NT2/D1 (cell line): Measurements from ENCODE around the gene PHF23.

Source experiments
- DNase-seq: peaks from one replicate; pipeline ENCODE4 v3.0.0-alpha.2; 2011; ENCODE audit warnings: low read depth, low spot score
- H3K27me3 ChIP-seq: 2 replicates; pipeline ENCODE4 v1.6.0; 2011; ENCODE audit warnings: mild to moderate bottlenecking; ENCODE audit not compliant: insufficient read length, insufficient read depth
- H3K36me3 ChIP-seq: 2 replicates; pipeline ENCODE4 v1.6.1; 2011; ENCODE audit warnings: mild to moderate bottlenecking, low read length, mixed read lengths; ENCODE audit not compliant: insufficient read depth, insufficient read length
- H3K4me1 ChIP-seq: 2 replicates; pipeline ENCODE4 v1.5.1; 2011; ENCODE audit not compliant: insufficient read depth, insufficient read length
- H3K4me3 ChIP-seq: 2 replicates; pipeline ENCODE4 v1.5.1; 2011; ENCODE audit warnings: low read depth; ENCODE audit not compliant: insufficient read length
- H3K9ac ChIP-seq: 2 replicates; pipeline ENCODE4 v1.6.0; 2011; ENCODE audit warnings: low read depth; ENCODE audit not compliant: insufficient read length
- H3K9me3 ChIP-seq: 2 replicates; pipeline ENCODE4 v1.5.1; 2011; ENCODE audit warnings: mild to moderate bottlenecking, low read length; ENCODE audit not compliant: insufficient read depth
- SUZ12 ChIP-seq: IDR thresholded peaks from 2 replicates; pipeline ENCODE4 v1.6.1; 2011; ENCODE audit not compliant: insufficient read length, insufficient read depth; ENCODE audit errors: extremely low read depth
- YY1 ChIP-seq: IDR thresholded peaks from 2 replicates; pipeline ENCODE4 v1.6.1; 2011; ENCODE audit not compliant: insufficient read length, insufficient read depth
- ZNF274 ChIP-seq: IDR thresholded peaks from 2 replicates; pipeline ENCODE4 v1.6.1; 2011; ENCODE audit warnings: mild to moderate bottlenecking, low read depth, low read length

Gene PHF23

DNA sequence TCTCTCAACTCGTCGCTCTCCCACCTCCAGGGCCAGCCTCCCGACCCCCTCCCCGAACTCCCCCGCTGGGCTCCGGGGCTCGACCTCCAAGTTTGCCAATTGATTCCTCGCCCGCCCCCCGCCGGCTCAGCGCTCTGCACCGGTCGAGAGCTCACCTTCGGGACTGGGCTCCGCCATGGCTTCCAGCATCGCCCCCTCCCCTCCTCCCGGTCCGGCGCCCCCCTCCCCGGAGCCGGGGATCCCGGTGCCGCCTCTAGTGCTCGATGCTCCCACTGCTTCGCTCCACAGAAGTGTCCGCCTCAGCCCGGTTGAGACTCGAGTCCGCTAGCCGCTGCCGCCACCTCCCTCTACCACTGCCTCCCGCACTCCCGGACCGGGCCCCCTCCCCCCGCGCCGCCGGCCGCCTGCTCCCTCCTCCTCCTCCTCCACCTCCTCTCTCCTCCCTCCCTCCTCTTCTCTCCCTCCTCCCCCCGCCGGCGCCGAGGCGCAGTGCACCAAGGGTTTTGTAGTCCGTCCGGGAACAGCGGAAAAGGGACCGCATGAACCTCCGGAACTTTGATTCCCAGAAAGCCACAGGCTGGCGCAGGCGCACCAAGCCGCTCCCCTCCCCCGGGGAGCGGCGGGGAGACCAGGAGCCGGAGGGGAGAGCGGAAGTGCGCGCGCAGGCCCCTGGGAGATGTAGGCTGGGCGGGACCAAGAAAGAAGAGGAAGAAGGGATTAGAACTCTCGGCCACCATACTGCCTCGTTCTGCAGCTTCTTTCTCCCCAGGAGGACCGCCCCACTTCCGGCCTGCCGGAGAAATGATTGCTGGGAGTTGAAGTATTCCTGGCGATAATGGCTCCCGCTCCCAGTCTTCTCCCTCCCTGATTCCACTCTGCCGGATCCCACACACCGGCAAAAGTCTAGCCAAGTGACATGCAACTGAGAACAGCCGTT is at the start of gene PHF23:
Gene PHF23 (minus strand): TSS at position 367 of the 937 bp plus-strand sequence. CDS start 178 bp downstream, at position 189.
- DNase-seq, result peak; percentile 96
- Histone ChIP-seq H3K27me3 (no peaks in the 10 kb centered on the region), H3K9ac (peak within 1 kb of the TSS; percentile 98), H3K36me3 (peaks cover 49% of the 10 kb centered on the region), H3K4me1 (peaks cover 9% of the 10 kb centered on the region), H3K9me3 (no peaks in the 10 kb centered on the region), H3K4me3 (peak within 1 kb of the TSS; percentile 86)
- TF ChIP-seq ZNF274 (no peak), YY1 (no peak), SUZ12 (no peak)

DNA sequence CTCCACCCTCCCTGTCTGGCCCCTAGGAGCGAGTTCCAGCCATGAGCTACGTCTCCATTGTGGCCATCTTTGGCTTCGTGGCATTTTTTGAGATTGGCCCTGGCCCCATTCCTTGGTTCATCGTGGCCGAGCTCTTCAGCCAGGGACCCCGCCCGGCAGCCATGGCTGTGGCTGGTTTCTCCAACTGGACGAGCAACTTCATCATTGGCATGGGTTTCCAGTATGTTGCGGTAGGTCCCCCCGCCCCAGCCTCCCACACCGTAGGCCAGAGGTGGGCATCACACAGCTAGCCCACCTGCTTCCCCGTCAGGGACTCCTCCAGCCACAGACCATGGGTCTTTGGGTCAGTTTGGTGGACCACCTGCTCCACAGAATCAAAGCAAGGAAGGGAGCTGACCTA is 46.4 kb upstream of the PHF23 start:
- DNase-seq, result no peak
- peaks cover 14% of the 10 kb centered on the region for H3K27me3 ChIP-seq
- TF ChIP-seq SUZ12 (no peak), YY1 (no peak), ZNF274 (no peak)

DNA sequence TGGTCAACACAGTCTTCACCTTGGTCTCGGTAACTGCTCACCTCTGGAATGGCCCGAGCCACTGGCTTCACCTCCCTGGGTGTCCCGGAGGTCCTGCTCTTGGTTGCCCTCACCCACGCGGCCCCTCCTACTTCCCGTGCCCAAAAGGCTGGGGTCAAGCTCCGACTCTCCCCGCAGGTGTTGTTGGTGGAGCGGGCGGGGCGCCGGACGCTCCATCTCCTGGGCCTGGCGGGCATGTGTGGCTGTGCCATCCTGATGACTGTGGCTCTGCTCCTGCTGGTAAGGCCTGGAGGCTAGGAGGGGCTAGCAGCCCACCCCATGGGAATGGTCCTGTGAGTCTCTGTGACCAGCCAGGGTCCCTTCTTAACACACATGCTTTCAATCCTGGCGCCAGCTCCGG is 45.7 kb upstream of the PHF23 start:
- Histone ChIP-seq H3K4me1 (no peaks in the 10 kb centered on the region), H3K9me3 (no peaks in the 10 kb centered on the region), H3K4me3 (no peak overlapping the region), H3K27me3 (peaks cover 14% of the 10 kb centered on the region), H3K9ac (no peak overlapping the region), H3K36me3 (no peaks in the 10 kb centered on the region)
- no peak for DNase-seq
- TF ChIP-seq ZNF274, result no peak

More for the DNA sequence above, 46.4 kb upstream of the PHF23 start:
- H3K9me3 ChIP-seq, result no peaks in the 10 kb centered on the region
- no peak overlapping the region for H3K9ac ChIP-seq
- H3K4me3 ChIP-seq, result no peak overlapping the region
- H3K36me3 ChIP-seq, result no peaks in the 10 kb centered on the region
- no peaks in the 10 kb centered on the region for H3K4me1 ChIP-seq

DNA sequence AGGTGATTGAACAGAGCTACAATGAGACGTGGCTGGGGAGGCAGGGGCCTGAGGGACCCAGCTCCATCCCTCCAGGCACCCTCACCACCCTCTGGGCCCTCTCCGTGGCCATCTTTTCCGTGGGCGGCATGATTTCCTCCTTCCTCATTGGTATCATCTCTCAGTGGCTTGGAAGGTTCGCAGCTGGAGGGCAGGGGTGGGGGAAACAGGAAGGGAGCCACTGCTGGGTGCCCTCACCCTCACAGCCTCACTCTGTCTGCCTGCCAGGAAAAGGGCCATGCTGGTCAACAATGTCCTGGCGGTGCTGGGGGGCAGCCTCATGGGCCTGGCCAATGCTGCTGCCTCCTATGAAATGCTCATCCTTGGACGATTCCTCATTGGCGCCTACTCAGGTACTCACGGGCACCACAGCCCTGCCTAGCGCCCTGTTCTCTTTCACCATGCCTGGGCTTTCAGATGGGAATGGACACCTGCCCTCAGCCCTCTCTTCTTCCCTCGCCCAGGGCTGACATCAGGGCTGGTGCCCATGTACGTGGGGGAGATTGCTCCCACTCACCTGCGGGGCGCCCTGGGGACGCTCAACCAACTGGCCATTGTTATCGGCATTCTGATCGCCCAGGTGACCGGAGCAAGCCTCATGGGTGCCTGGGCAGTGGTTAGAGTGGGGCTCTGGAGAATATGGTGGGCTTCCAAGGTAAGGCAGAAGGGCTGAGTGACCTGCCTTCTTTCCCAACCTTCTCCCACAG is 44.4 kb upstream of the PHF23 start:
- no peaks in the 10 kb centered on the region for H3K4me1 ChIP-seq
- no peak overlapping the region for H3K9ac ChIP-seq
- H3K27me3 ChIP-seq, result peaks cover 14% of the 10 kb centered on the region
- H3K9me3 ChIP-seq, result no peaks in the 10 kb centered on the region
- H3K4me3 ChIP-seq, result no peak overlapping the region
- no peak for DNase-seq
- no peaks in the 10 kb centered on the region for H3K36me3 ChIP-seq
- TF ChIP-seq YY1 (no peak), SUZ12 (no peak), ZNF274 (no peak)

DNA sequence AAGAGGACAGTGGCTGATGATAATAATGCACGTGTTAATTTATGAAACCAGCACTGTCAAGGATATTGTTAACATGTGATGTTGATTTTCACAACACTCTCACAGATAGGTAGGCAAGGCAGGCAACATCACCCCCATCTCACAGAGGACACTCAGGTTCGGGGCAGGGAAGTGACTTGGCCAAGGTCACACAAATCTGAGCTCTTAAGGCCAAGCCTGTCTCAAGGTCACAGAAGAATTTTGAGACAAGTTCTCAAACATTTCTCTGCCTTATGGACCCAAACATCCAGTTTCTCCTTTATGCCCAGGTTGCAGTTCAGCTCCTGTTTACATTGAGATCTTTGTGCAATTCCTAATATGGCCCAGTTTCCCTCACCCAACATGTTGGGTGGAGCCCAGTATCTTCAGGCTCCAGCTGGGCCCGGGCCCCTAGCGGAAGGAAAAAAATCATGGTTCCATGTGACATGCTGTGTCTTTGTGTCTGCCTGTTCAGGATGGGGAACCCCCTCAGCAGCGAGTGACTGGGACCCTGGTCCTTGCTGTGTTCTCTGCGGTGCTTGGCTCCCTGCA is 43.6 kb upstream of the PHF23 start:
- no peaks in the 10 kb centered on the region for H3K4me1 ChIP-seq
- H3K9me3 ChIP-seq, result no peaks in the 10 kb centered on the region
- no peaks in the 10 kb centered on the region for H3K36me3 ChIP-seq
- TF ChIP-seq YY1 (no peak), ZNF274 (no peak), SUZ12 (no peak)
- no peak for DNase-seq
- H3K4me3 ChIP-seq, result peak overlapping the region; percentile 76
- peak overlapping the region; percentile 52 for H3K9ac ChIP-seq
- peaks cover 14% of the 10 kb centered on the region for H3K27me3 ChIP-seq

DNA sequence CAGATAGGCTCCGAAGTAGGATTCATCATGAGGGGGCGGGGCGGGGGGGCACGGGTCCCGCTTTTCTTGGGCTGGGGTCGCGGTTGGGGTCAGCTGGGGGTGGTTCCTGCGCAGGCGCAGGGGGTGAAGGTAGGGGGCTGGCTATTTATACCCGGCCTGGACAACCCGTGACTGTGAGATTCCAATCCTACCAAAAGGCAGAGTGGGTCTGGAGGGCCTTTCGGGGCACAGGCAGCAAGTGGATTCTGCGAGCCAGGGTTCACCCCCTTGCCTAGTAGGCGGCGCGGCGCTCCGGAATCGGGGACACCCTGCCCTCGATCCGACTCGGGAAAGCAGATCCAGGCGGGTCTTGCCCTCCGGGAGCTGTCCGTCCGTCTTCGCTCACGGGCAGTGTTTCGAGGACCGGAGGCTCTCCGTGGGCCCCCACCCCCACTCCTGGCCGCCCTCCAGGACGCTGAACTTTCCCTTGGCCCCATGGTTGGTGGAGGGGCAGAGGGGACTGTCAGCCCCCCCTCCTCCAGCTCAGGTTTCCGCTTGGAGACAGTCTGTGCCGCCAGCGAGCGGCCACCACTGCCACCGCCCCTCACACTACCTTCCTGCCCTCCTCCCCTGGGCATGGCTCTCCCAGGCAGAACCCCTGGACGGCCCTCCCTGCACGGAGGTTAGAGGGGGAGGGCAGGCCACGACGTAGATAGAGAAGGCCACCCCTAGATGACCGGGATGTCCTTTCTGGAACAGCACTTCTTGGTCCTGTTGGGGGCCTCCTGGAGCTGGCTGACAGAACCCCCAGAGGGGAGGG is 42.9 kb upstream of the PHF23 start:
- H3K4me1 ChIP-seq, result no peaks in the 10 kb centered on the region
- H3K9me3 ChIP-seq, result no peaks in the 10 kb centered on the region
- TF ChIP-seq SUZ12, result no peak
- TF ChIP-seq YY1, result no peak
- no peak for TF ChIP-seq ZNF274
- peak overlapping the region; percentile 76 for H3K4me3 ChIP-seq
- no peak for DNase-seq
- no peaks in the 10 kb centered on the region for H3K36me3 ChIP-seq
- H3K9ac ChIP-seq, result peak overlapping the region; percentile 79
- H3K27me3 ChIP-seq, result peaks cover 14% of the 10 kb centered on the region
